Upper lobe of right lung (tissue), 1 donor: ENCODE data around the gene CD200R1L. TPM values are rescaled to one million over a fixed set of nuclear protein-coding genes. Genes with fewer than 3 reads are reported as not detected.

Experiments
- ATAC-seq: fragments of 200-7000 bp; cut with Tn5 transposase; one replicate; pipeline ENCODE4 v1.9.1; 2020; ENCODE audit warnings: mild to moderate bottlenecking, moderate library complexity
- DNase-seq: peaks from one replicate; pipeline ENCODE4 v3.0.0-alpha.2; 2020
- H3K27ac ChIP-seq: fragments of 200-600 bp; one replicate; pipeline ENCODE4 v1.8.0; 2022
- H3K27me3 ChIP-seq: fragments of 200-600 bp; one replicate; pipeline ENCODE4 v1.8.0; 2022; ENCODE audit warnings: mild to moderate bottlenecking
- H3K36me3 ChIP-seq: fragments of 200-600 bp; one replicate; pipeline ENCODE4 v1.8.0; 2022
- H3K4me1 ChIP-seq: fragments of 200-600 bp; one replicate; pipeline ENCODE4 v1.8.0; 2022
- H3K4me3 ChIP-seq: fragments of 200-600 bp; one replicate; pipeline ENCODE4 v1.8.0; 2022; ENCODE audit warnings: mild to moderate bottlenecking
- H3K9me3 ChIP-seq: fragments of 200-600 bp; one replicate; pipeline ENCODE4 v1.8.0; 2022
- intact Hi-C: fragments of 100-400 bp; cut with DNase I; formaldehyde crosslinking; loops from one replicate; pipeline ENCODE4 v1.11.0; 2022
- total RNA-seq: library from RNA; stranded (reverse); fragmentation: NEBNext Ultra II Directional; extraction: Animal tissue kit (Norgen Biotek cat#: 25700); gene quantifications from one replicate; pipeline ENCODE4 v1.2.1, GENCODE V29; 2021
- TF ChIP-seq, protein P1 (sequence below): fragments of 200-600 bp; IDR thresholded peaks from one replicate; pipeline ENCODE4 v1.8.0; 2022; ENCODE audit warnings: antibody characterized with exemption
- donor health status: DM: no; HTN: yes; CAD: no; lungs with severe emphysema.

The CD200R1L gene
- total RNA-seq, 1 donor from 2014 or later: not detected

GRCh38 chr3:112807685-112808084 lies 39.0 kb downstream of the CD200R1L start:
- no peak for DNase-seq
- no peak overlapping the region for H3K27ac ChIP-seq
- H3K9me3 ChIP-seq: no peaks in the 10 kb centered on the region
- H3K27me3 ChIP-seq: no peaks in the 10 kb centered on the region
- no peaks in the 10 kb centered on the region for H3K36me3 ChIP-seq
- ATAC-seq: no peak
- H3K4me3 ChIP-seq: no peak overlapping the region
- intact Hi-C loops: no loop called here
- H3K4me1 ChIP-seq: peaks cover 6% of the 10 kb centered on the region
- TF ChIP-seq, protein P1, sequence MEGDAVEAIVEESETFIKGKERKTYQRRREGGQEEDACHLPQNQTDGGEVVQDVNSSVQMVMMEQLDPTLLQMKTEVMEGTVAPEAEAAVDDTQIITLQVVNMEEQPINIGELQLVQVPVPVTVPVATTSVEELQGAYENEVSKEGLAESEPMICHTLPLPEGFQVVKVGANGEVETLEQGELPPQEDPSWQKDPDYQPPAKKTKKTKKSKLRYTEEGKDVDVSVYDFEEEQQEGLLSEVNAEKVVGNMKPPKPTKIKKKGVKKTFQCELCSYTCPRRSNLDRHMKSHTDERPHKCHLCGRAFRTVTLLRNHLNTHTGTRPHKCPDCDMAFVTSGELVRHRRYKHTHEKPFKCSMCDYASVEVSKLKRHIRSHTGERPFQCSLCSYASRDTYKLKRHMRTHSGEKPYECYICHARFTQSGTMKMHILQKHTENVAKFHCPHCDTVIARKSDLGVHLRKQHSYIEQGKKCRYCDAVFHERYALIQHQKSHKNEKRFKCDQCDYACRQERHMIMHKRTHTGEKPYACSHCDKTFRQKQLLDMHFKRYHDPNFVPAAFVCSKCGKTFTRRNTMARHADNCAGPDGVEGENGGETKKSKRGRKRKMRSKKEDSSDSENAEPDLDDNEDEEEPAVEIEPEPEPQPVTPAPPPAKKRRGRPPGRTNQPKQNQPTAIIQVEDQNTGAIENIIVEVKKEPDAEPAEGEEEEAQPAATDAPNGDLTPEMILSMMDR: no peak

GRCh38 chr3:112806903-112807302 lies 39.8 kb downstream of the CD200R1L start:
- no peaks in the 10 kb centered on the region for H3K36me3 ChIP-seq
- H3K9me3 ChIP-seq: no peaks in the 10 kb centered on the region
- H3K27ac ChIP-seq: no peak overlapping the region
- intact Hi-C loops: no loop called here
- DNase-seq: no peak
- H3K27me3 ChIP-seq: no peaks in the 10 kb centered on the region
- ATAC-seq: no peak
- TF ChIP-seq, protein P1: no peak
- no peak overlapping the region for H3K4me3 ChIP-seq
- peaks cover under 1% of the 10 kb centered on the region for H3K4me1 ChIP-seq

DNA sequence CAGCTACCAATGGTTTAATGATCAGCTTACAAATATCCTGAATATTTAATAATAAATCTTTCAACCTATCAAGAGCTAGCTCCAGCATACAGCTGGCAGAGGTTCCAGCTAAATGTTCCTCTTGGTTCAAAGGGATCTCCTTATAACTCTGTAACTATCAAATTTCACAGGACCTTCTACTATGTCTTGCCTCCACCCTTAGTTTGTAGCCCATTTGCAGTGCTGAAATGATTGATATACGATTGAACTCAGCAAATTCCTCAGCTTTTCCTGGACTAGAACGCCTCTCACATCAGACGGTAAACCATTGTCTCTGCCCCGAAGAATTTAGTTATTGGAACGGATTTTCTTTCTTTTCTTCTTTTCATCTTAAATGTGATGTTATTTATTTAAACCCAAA lies 41.5 kb downstream of the CD200R1L start:
- Histone ChIP-seq H3K4me1 (no peaks in the 10 kb centered on the region), H3K36me3 (no peaks in the 10 kb centered on the region), H3K27ac (no peak overlapping the region), H3K4me3 (no peak overlapping the region), H3K27me3 (no peaks in the 10 kb centered on the region), H3K9me3 (no peaks in the 10 kb centered on the region)
- TF ChIP-seq, protein P1: no peak
- ATAC-seq (no peak), DNase-seq (no peak)
- intact Hi-C loops: no loop called here

GRCh38 chr3:112804021-112804420 lies 42.6 kb downstream of the CD200R1L start:
- H3K4me1 ChIP-seq: no peaks in the 10 kb centered on the region
- intact Hi-C loops: no loop called here
- H3K9me3 ChIP-seq: no peaks in the 10 kb centered on the region
- no peaks in the 10 kb centered on the region for H3K36me3 ChIP-seq
- TF ChIP-seq, protein P1: no peak
- no peak overlapping the region for H3K4me3 ChIP-seq
- H3K27me3 ChIP-seq: no peaks in the 10 kb centered on the region
- no peak overlapping the region for H3K27ac ChIP-seq
- DNase-seq (no peak), ATAC-seq (no peak)

GRCh38 chr3:112803467-112803866 lies 43.2 kb downstream of the CD200R1L start:
- no peaks in the 10 kb centered on the region for H3K36me3 ChIP-seq
- DNase-seq: no peak
- no peak for ATAC-seq
- no peaks in the 10 kb centered on the region for H3K4me1 ChIP-seq
- H3K9me3 ChIP-seq: no peaks in the 10 kb centered on the region
- H3K4me3 ChIP-seq: no peak overlapping the region
- TF ChIP-seq, protein P1: no peak
- no peaks in the 10 kb centered on the region for H3K27me3 ChIP-seq
- intact Hi-C loops: no loop called here
- no peak overlapping the region for H3K27ac ChIP-seq

GRCh38 chr3:112802338-112802737 lies 44.3 kb downstream of the CD200R1L start:
- Histone ChIP-seq H3K4me3 (no peak overlapping the region), H3K4me1 (no peaks in the 10 kb centered on the region), H3K9me3 (no peaks in the 10 kb centered on the region), H3K27ac (no peak overlapping the region), H3K27me3 (no peaks in the 10 kb centered on the region), H3K36me3 (no peaks in the 10 kb centered on the region)
- TF ChIP-seq, protein P1: no peak
- DNase-seq (no peak), ATAC-seq (no peak)
- intact Hi-C loops: no loop called here
